NB4 (cell line): ENCODE measurements around the gene ATP1A4.

Experiments used
- CTCF ChIP-seq: IDR thresholded peaks from one replicate; pipeline ENCODE4 v1.5.1; 2012; ENCODE audit warnings: low read depth, low read length
- POLR2A ChIP-seq: IDR thresholded peaks from 2 replicates; pipeline ENCODE4 v1.6.1; 2011; ENCODE audit warnings: mild to moderate bottlenecking; ENCODE audit not compliant: insufficient read length; ENCODE audit errors: extremely low read depth

- TF ChIP-seq POLR2A (no peak), CTCF (no peak)
These were observed 7.1 kb downstream of the ATP1A4 start for GRCh38 chr1:160158534-160158933.
